MM.1S (cell line): ENCODE measurements around the gene NTPCR.

Experiments used
- DNase-seq: peaks from one replicate; pipeline ENCODE4 v3.0.0-alpha.2; 2015
- H2AFZ ChIP-seq: fragments of 300-600 bp; sonication (generic); 2 replicates; pipeline ENCODE4 v1.6.0; 2016; ENCODE audit warnings: antibody characterized with exemption, low read length
- H3F3A ChIP-seq: fragments of 300-600 bp; sonication (generic); 2 replicates; pipeline ENCODE4 v1.6.1; 2016; ENCODE audit warnings: mild to moderate bottlenecking, antibody characterized with exemption, low read length, moderate library complexity, mixed read lengths; ENCODE audit not compliant: insufficient read depth
- H3K27ac ChIP-seq: fragments of 300-600 bp; sonication (generic); 2 replicates; pipeline ENCODE4 v1.5.1; 2016; ENCODE audit warnings: mild to moderate bottlenecking, low read length
- H3K27me3 ChIP-seq: fragments of 300-600 bp; sonication (generic); replicated peaks from 2 replicates; pipeline ENCODE4 v1.6.0; 2016; ENCODE audit warnings: low read length; ENCODE audit not compliant: insufficient read depth
- H3K36me3 ChIP-seq: fragments of 300-600 bp; sonication (generic); replicated peaks from 2 replicates; pipeline ENCODE4 v1.6.1; 2016; ENCODE audit warnings: mild to moderate bottlenecking, low read length, mixed read lengths; ENCODE audit not compliant: insufficient read depth
- H3K4me1 ChIP-seq: fragments of 300-600 bp; sonication (generic); 2 replicates; pipeline ENCODE4 v1.6.1; 2016; ENCODE audit warnings: low read length, mixed read lengths
- H3K4me2 ChIP-seq: fragments of 300-600 bp; sonication (generic); 2 replicates; pipeline ENCODE4 v1.6.0; 2016; ENCODE audit warnings: low read depth, low read length
- H3K4me3 ChIP-seq: fragments of 300-600 bp; sonication (generic); 2 replicates; pipeline ENCODE4 v1.5.1; 2016; ENCODE audit warnings: low read length, mixed read lengths
- H3K79me2 ChIP-seq: fragments of 300-600 bp; sonication (generic); 2 replicates; pipeline ENCODE4 v1.6.1; 2016; ENCODE audit warnings: mixed run types, low read length, mixed read lengths
- H3K9ac ChIP-seq: fragments of 300-600 bp; sonication (generic); 2 replicates; pipeline ENCODE4 v1.6.1; 2016; ENCODE audit warnings: low read length, mixed read lengths
- H3K9me2 ChIP-seq: fragments of 300-600 bp; sonication (generic); replicated peaks from 2 replicates; pipeline ENCODE4 v1.6.1; 2016; ENCODE audit warnings: mild to moderate bottlenecking, low read length, mixed read lengths; ENCODE audit not compliant: insufficient read depth
- H3K9me3 ChIP-seq: fragments of 300-600 bp; sonication (generic); replicated peaks from 2 replicates; pipeline ENCODE4 v1.6.1; 2016; ENCODE audit warnings: mild to moderate bottlenecking, low read length, mixed read lengths; ENCODE audit not compliant: insufficient read depth
- H4K20me1 ChIP-seq: fragments of 300-600 bp; sonication (generic); 2 replicates; pipeline ENCODE4 v1.6.1; 2016; ENCODE audit warnings: mild to moderate bottlenecking, low read length, moderate library complexity, mixed read lengths; ENCODE audit not compliant: insufficient read depth
- CTCF ChIP-seq: fragments of 300-600 bp; sonication (generic); IDR thresholded peaks from 2 replicates; pipeline ENCODE4 v1.5.1; 2016; ENCODE audit warnings: antibody characterized with exemption, low read length, mixed read lengths
- EZH2 ChIP-seq: fragments of 300-600 bp; sonication (generic); optimal IDR thresholded peaks from 2 replicates; pipeline ENCODE3; 2017; ENCODE audit warnings: low read depth, mild to moderate bottlenecking, antibody characterized with exemption, low read length, mixed read lengths
- EZH2phosphoT487 ChIP-seq: fragments of 300-600 bp; sonication (generic); IDR thresholded peaks from 2 replicates; pipeline ENCODE4 v1.6.1; 2018; ENCODE audit warnings: antibody characterized with exemption, low read length

NTPCR gene

GRCh38 chr1:233020426-233020825, 70.0 kb downstream of the NTPCR start:
- Histone ChIP-seq H3K79me2 (no peaks in the 10 kb centered on the region), H3K9ac (no peak overlapping the region), H3K27ac (no peak overlapping the region), H4K20me1 (no peaks in the 10 kb centered on the region), H3K4me3 (no peak overlapping the region), H2AFZ (no peak overlapping the region), H3K27me3 (no peaks in the 10 kb centered on the region), H3K36me3 (no peaks in the 10 kb centered on the region), H3K9me3 (no peaks in the 10 kb centered on the region), H3F3A (peaks cover 11% of the 10 kb centered on the region), H3K4me2 (no peak overlapping the region), H3K9me2 (no peaks in the 10 kb centered on the region), H3K4me1 (peaks cover 12% of the 10 kb centered on the region)
- DNase-seq, result no peak
- no peak for TF ChIP-seq EZH2phosphoT487
- no peak for TF ChIP-seq EZH2
- no peak for TF ChIP-seq CTCF

- no peaks in the 10 kb centered on the region for H3K9me2 ChIP-seq
- H3K36me3 ChIP-seq, result no peaks in the 10 kb centered on the region
- H3K9ac ChIP-seq, result no peak overlapping the region
- H3K79me2 ChIP-seq, result no peaks in the 10 kb centered on the region
- H2AFZ ChIP-seq, result no peak overlapping the region
- H3K4me1 ChIP-seq, result no peaks in the 10 kb centered on the region
- no peaks in the 10 kb centered on the region for H3K27me3 ChIP-seq
- DNase-seq, result no peak
- H3F3A ChIP-seq, result no peaks in the 10 kb centered on the region
- no peak overlapping the region for H3K27ac ChIP-seq
- no peaks in the 10 kb centered on the region for H3K9me3 ChIP-seq
- no peak overlapping the region for H3K4me3 ChIP-seq
- H4K20me1 ChIP-seq, result no peaks in the 10 kb centered on the region
- no peak overlapping the region for H3K4me2 ChIP-seq
- TF ChIP-seq EZH2phosphoT487 (no peak), EZH2 (no peak), CTCF (no peak)
Observed at GRCh38 chr1:233022246-233022645, 71.8 kb downstream of the NTPCR start.

GRCh38 chr1:233024199-233024598, 73.8 kb downstream of the NTPCR start:
- H3K4me3 ChIP-seq, result no peak overlapping the region
- no peaks in the 10 kb centered on the region for H4K20me1 ChIP-seq
- no peak overlapping the region for H3K4me2 ChIP-seq
- no peaks in the 10 kb centered on the region for H3K9me3 ChIP-seq
- no peaks in the 10 kb centered on the region for H3K36me3 ChIP-seq
- no peak overlapping the region for H3K27ac ChIP-seq
- H3K4me1 ChIP-seq, result no peaks in the 10 kb centered on the region
- no peak for TF ChIP-seq EZH2phosphoT487
- no peak for TF ChIP-seq EZH2
- no peak for TF ChIP-seq CTCF
- no peak overlapping the region for H3K9ac ChIP-seq
- DNase-seq, result no peak
- no peaks in the 10 kb centered on the region for H3F3A ChIP-seq
- H3K79me2 ChIP-seq, result no peaks in the 10 kb centered on the region
- no peak overlapping the region for H2AFZ ChIP-seq
- no peaks in the 10 kb centered on the region for H3K27me3 ChIP-seq
- H3K9me2 ChIP-seq, result no peaks in the 10 kb centered on the region
